Hepatocyte (in vitro differentiated cells): ENCODE measurements around the gene DOHH. TPM values are rescaled to one million over a fixed set of nuclear protein-coding genes. Genes with fewer than 3 reads are reported as not detected.

Experiments used
- DNase-seq: peaks from one replicate; pipeline ENCODE4 v3.0.0-alpha.2; 2016; ENCODE audit warnings: low spot score
- H2AFZ ChIP-seq: fragments of 200-600 bp; sonication (generic); 2 replicates; pipeline ENCODE4 v1.6.0; 2016; ENCODE audit warnings: antibody characterized with exemption, mild to moderate bottlenecking
- H3K27ac ChIP-seq: fragments of 200-600 bp; sonication (generic); 2 replicates; pipeline ENCODE4 v1.5.1; 2016; ENCODE audit warnings: mild to moderate bottlenecking
- H3K27me3 ChIP-seq: fragments of 200-600 bp; sonication (generic); 2 replicates; pipeline ENCODE4 v1.6.1; 2016
- H3K36me3 ChIP-seq: fragments of 200-600 bp; sonication (generic); replicated peaks from 2 replicates; pipeline ENCODE4 v1.5.1; 2016; ENCODE audit warnings: low read depth; ENCODE audit not compliant: insufficient read depth
- H3K4me1 ChIP-seq: fragments of 200-600 bp; sonication (generic); 2 replicates; pipeline ENCODE4 v1.5.1; 2016; ENCODE audit warnings: mild to moderate bottlenecking, moderate library complexity; ENCODE audit not compliant: insufficient read depth
- H3K4me2 ChIP-seq: fragments of 200-600 bp; sonication (generic); 2 replicates; pipeline ENCODE4 v1.6.0; 2016
- H3K4me3 ChIP-seq: fragments of 200-600 bp; sonication (generic); 2 replicates; pipeline ENCODE4 v1.5.1; 2016; ENCODE audit warnings: mild to moderate bottlenecking
- H3K79me2 ChIP-seq: fragments of 200-600 bp; sonication (generic); 2 replicates; pipeline ENCODE4 v1.6.0; 2017; ENCODE audit warnings: mild to moderate bottlenecking
- H3K9me2 ChIP-seq: fragments of 200-600 bp; sonication (generic); replicated peaks from 2 replicates; pipeline ENCODE4 v1.6.0; 2017; ENCODE audit warnings: mild to moderate bottlenecking; ENCODE audit not compliant: insufficient read depth
- H3K9me3 ChIP-seq: fragments of 200-600 bp; sonication (generic); 2 replicates; pipeline ENCODE4 v1.5.1; 2016; ENCODE audit warnings: low read depth, mild to moderate bottlenecking
- H4K20me1 ChIP-seq: fragments of 200-600 bp; sonication (generic); 2 replicates; pipeline ENCODE4 v1.6.0; 2016; ENCODE audit warnings: mild to moderate bottlenecking; ENCODE audit not compliant: insufficient read depth, poor library complexity, severe bottlenecking
- EZH2 ChIP-seq: fragments of 200-600 bp; sonication (generic); IDR thresholded peaks from 2 replicates; pipeline ENCODE4 v1.6.1; 2016; ENCODE audit warnings: antibody characterized with exemption, mild to moderate bottlenecking, borderline replicate concordance
- EZH2phosphoT487 ChIP-seq: fragments of 200-600 bp; sonication (generic); IDR thresholded peaks from one replicate; pipeline ENCODE4 v1.6.1; 2018; ENCODE audit warnings: antibody characterized with exemption, mild to moderate bottlenecking, low read depth, moderate library complexity; ENCODE audit not compliant: unreplicated experiment, severe bottlenecking
- WGBS: methylation state at CpG from one replicate; pipeline ENCODE4 v1.1.6; 2016; ENCODE audit warnings: low lambda C conversion rate; ENCODE audit errors: missing lambda C conversion rate; 5-methylcytosine and 5-hydroxymethylcytosine counted together
- polyA plus RNA-seq: library from polyadenylated mRNA; unstranded; fragments of >200 nt; fragmentation: Nextera tagmentation; extraction: Ambion mirVana; gene quantifications from 2 replicates; pipeline ENCODE4 v1.2.1, GENCODE V29; 2016
- total RNA-seq: library from RNA; depleted of rRNA; stranded (reverse); fragments of >200 nt; gene quantifications from 2 replicates; pipeline ENCODE4 v1.2.3, GENCODE V29; 2014
- TF ChIP-seq, protein P1 (sequence below): fragments of 200-600 bp; sonication (generic); IDR thresholded peaks from 2 replicates; pipeline ENCODE4 v1.5.1; 2016; ENCODE audit warnings: antibody characterized with exemption, mild to moderate bottlenecking; ENCODE audit not compliant: poor library complexity

The DOHH gene
- total and polyA plus RNA-seq, 2 experiments from 2014 or later = 14.9 to 17.6 TPM

DNA sequence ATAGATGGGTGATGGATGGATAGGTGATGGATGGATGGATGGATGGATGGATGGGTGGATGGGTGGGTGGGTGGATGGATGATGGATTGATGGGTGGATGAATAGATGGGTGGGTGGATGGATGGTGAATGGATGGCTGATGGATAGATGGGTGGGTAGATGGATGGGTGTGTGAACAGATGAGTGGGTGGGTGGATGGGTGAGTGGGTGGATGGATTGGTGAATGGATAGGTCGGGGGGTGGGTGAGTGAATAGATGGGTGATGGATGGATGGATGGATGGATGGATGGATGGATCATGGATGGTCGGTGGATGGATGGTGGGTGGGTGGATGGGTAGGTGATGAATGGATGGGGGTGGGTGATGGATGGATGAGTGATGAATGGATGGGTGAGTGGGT, 23.6 kb downstream of the DOHH start:
- Histone ChIP-seq H3K27ac (no peak overlapping the region), H3K27me3 (no peaks in the 10 kb centered on the region), H3K36me3 (no peaks in the 10 kb centered on the region), H3K4me3 (no peak overlapping the region), H3K4me1 (peaks cover 19% of the 10 kb centered on the region), H2AFZ (no peak overlapping the region), H3K79me2 (no peaks in the 10 kb centered on the region), H3K9me3 (no peaks in the 10 kb centered on the region), H4K20me1 (no peaks in the 10 kb centered on the region), H3K9me2 (no peaks in the 10 kb centered on the region), H3K4me2 (no peak overlapping the region)
- no peak for DNase-seq
- WGBS = 73% methylated on average over 2 of the region's 2 CpGs
- TF ChIP-seq, protein P1, sequence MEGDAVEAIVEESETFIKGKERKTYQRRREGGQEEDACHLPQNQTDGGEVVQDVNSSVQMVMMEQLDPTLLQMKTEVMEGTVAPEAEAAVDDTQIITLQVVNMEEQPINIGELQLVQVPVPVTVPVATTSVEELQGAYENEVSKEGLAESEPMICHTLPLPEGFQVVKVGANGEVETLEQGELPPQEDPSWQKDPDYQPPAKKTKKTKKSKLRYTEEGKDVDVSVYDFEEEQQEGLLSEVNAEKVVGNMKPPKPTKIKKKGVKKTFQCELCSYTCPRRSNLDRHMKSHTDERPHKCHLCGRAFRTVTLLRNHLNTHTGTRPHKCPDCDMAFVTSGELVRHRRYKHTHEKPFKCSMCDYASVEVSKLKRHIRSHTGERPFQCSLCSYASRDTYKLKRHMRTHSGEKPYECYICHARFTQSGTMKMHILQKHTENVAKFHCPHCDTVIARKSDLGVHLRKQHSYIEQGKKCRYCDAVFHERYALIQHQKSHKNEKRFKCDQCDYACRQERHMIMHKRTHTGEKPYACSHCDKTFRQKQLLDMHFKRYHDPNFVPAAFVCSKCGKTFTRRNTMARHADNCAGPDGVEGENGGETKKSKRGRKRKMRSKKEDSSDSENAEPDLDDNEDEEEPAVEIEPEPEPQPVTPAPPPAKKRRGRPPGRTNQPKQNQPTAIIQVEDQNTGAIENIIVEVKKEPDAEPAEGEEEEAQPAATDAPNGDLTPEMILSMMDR = no peak
- TF ChIP-seq EZH2 (no peak), EZH2phosphoT487 (no peak)

DNA sequence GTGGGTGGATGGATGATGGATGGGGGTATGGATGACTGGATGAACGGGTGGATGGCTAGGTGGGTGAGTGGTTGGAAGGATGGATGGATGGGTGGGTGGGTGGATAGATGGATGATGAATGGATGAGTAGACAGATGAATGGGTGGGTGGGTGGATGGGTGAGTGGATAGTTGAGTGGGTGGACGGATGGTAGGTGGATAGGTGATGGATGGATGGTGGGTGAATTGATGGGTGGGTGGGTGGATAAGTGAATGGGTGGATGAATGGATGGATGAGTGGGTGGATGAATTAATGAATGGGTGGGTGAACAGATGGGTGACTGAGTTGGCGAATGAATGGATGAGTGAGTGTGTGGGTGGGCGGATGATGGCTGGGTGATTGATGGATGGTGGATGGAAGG, 25.0 kb downstream of the DOHH start:
- TF ChIP-seq, protein P1 = no peak
- TF ChIP-seq EZH2 (no peak), EZH2phosphoT487 (no peak)
- H3K27ac ChIP-seq = no peak overlapping the region
- H3K9me3 ChIP-seq = no peaks in the 10 kb centered on the region
- no peak overlapping the region for H2AFZ ChIP-seq
- H3K4me1 ChIP-seq = peaks cover 19% of the 10 kb centered on the region
- H4K20me1 ChIP-seq = no peaks in the 10 kb centered on the region
- 89% methylated on average over 3 of the region's 4 CpGs for WGBS
- no peak for DNase-seq
- no peaks in the 10 kb centered on the region for H3K36me3 ChIP-seq
- no peaks in the 10 kb centered on the region for H3K9me2 ChIP-seq
- no peaks in the 10 kb centered on the region for H3K27me3 ChIP-seq
- H3K4me2 ChIP-seq = no peak overlapping the region
- H3K79me2 ChIP-seq = no peaks in the 10 kb centered on the region
- H3K4me3 ChIP-seq = no peak overlapping the region

DNA sequence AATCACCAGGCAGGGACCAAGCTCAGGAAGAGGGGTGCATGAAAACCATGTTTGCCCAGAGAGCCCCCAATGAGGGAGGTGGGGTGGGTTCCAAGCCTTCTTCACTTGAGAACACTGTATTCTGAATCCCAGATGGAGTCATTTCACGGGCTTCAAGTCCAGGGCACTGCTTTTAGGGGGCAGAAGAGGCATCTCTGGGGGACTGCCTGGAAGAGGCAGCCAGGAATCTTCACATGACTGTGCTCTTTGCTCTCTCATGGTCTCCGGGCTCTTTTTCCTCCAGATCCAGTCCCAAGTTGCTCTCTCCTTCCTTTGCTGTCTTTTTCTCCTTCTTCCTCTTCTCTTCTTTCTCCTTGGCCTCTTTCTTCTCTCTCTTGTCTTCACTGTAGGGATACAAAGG, 25.9 kb downstream of the DOHH start:
- no peak for TF ChIP-seq EZH2phosphoT487
- Histone ChIP-seq H3K79me2 (no peaks in the 10 kb centered on the region), H3K27ac (peak overlapping the region; percentile 90), H3K9me3 (no peaks in the 10 kb centered on the region), H3K4me2 (peak overlapping the region; percentile 66), H3K4me1 (peaks cover 19% of the 10 kb centered on the region), H2AFZ (no peak overlapping the region), H4K20me1 (no peaks in the 10 kb centered on the region), H3K9me2 (no peaks in the 10 kb centered on the region), H3K4me3 (no peak overlapping the region), H3K36me3 (no peaks in the 10 kb centered on the region), H3K27me3 (no peaks in the 10 kb centered on the region)
- no peak for DNase-seq
- WGBS = 78% methylated on average over 2 of the region's 2 CpGs

DNA sequence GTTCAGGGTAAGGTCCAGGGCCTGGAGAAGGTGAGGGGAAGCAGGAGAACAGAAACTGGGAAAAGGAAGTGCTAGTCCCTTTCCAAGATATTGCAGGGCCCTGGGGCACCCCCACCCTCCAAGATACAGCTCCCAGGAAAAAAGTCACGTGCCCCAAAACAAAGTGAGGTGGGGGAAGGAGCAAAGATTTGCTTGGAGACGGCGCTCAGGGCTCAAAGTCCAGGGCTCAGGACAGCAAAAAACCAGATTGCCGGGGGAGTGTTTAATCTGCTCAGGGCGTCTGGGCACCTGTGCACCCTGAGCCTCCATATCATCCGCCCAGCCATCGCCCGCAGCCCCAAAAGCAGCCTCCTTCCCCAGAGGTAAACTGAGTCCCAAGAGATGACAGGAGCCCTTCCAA, 26.5 kb downstream of the DOHH start:
- Histone ChIP-seq H3K27ac (peak overlapping the region; percentile 90), H3K4me2 (peak overlapping the region; percentile 66), H3K27me3 (no peaks in the 10 kb centered on the region), H3K9me2 (no peaks in the 10 kb centered on the region), H3K79me2 (no peaks in the 10 kb centered on the region), H3K36me3 (no peaks in the 10 kb centered on the region), H3K4me3 (no peak overlapping the region), H3K4me1 (peaks cover 19% of the 10 kb centered on the region), H4K20me1 (no peaks in the 10 kb centered on the region), H2AFZ (no peak overlapping the region), H3K9me3 (no peaks in the 10 kb centered on the region)
- no peak for TF ChIP-seq EZH2phosphoT487
- DNase-seq = peak; percentile 84
- 44% methylated on average over 8 of the region's 8 CpGs for WGBS
